OCI-LY7 (cell line): ENCODE measurements around the gene C10orf62. TPM values are rescaled to one million over a fixed set of nuclear protein-coding genes. Genes with fewer than 3 reads are reported as not detected.

Source experiments
- BruUV-seq: library from RNA; stranded (reverse); fragments of 400-500 nt; replicated peaks from 2 replicates; lab custom pipeline; 2021; lab: Mats Ljungman, UMichigan
- CTCF ChIA-PET: fragments of 300-600 bp; sonication (Branson Sonifier 250); formaldehyde crosslinking; loops from one replicate; lab custom pipeline; 2022; ENCODE audit warnings: antibody characterized with exemption; ENCODE audit not compliant: unreplicated experiment; lab: Charles Lee
- POLR2A ChIA-PET: fragments of 300-600 bp; sonication (Branson Sonifier 250); formaldehyde crosslinking; loops from one replicate; lab custom pipeline; 2022; ENCODE audit warnings: antibody characterized with exemption; lab: Charles Lee
- DNase-seq: peaks from one replicate; pipeline ENCODE4 v3.0.0-alpha.2; 2015; ENCODE audit warnings: low spot score
- H2AFZ ChIP-seq: fragments of 200-600 bp; sonication (generic), shearing (Covaris generic); 2 replicates; pipeline ENCODE4 v1.6.1; 2014; ENCODE audit warnings: mild to moderate bottlenecking, antibody characterized with exemption, low read length, moderate library complexity
- H3K27ac ChIP-seq: fragments of 200-600 bp; sonication (generic); 2 replicates; pipeline ENCODE4 v1.5.1; 2014; ENCODE audit warnings: mixed run types, low read depth, mild to moderate bottlenecking, moderate library complexity, low read length, inconsistent platforms; ENCODE audit not compliant: poor library complexity, severe bottlenecking
- H3K36me3 ChIP-seq: fragments of 200-600 bp; sonication (generic); 2 replicates; pipeline ENCODE4 v1.6.1; 2014; ENCODE audit warnings: mild to moderate bottlenecking, antibody characterized with exemption, low read length, moderate library complexity, mixed read lengths; ENCODE audit not compliant: insufficient read depth
- H3K4me1 ChIP-seq: fragments of 200-600 bp; sonication (generic); 2 replicates; pipeline ENCODE4 v1.5.1; 2014; ENCODE audit warnings: mild to moderate bottlenecking, low read length; ENCODE audit not compliant: insufficient read depth, poor library complexity, severe bottlenecking
- H3K4me2 ChIP-seq: fragments of 200-600 bp; sonication (generic); 2 replicates; pipeline ENCODE4 v1.6.1; 2014; ENCODE audit warnings: mild to moderate bottlenecking, low read length
- H3K4me3 ChIP-seq: fragments of 200-600 bp; sonication (generic); 2 replicates; pipeline ENCODE4 v1.5.1; 2014; ENCODE audit warnings: mild to moderate bottlenecking, low read depth, low read length; ENCODE audit not compliant: poor library complexity, severe bottlenecking
- H3K79me2 ChIP-seq: fragments of 200-600 bp; sonication (generic); 2 replicates; pipeline ENCODE4 v1.6.1; 2016; ENCODE audit warnings: low read depth, mild to moderate bottlenecking, low read length, moderate library complexity, mixed read lengths; ENCODE audit not compliant: insufficient read depth
- H3K9me2 ChIP-seq: fragments of 200-600 bp; sonication (generic); 2 replicates; pipeline ENCODE4 v1.6.1; 2016; ENCODE audit warnings: mild to moderate bottlenecking, low read length, mixed read lengths; ENCODE audit not compliant: insufficient read depth
- H3K9me3 ChIP-seq: fragments of 200-600 bp; sonication (generic); 2 replicates; pipeline ENCODE4 v1.6.1; 2014; ENCODE audit warnings: mild to moderate bottlenecking, mixed run types, low read length, mixed read lengths
- H4K20me1 ChIP-seq: fragments of 200-600 bp; sonication (generic); 2 replicates; pipeline ENCODE4 v1.6.1; 2014; ENCODE audit warnings: mild to moderate bottlenecking, antibody characterized with exemption, low read length, moderate library complexity, mixed read lengths; ENCODE audit not compliant: insufficient read depth
- CTCF ChIP-seq: fragments of 200-600 bp; sonication (generic); conservative IDR thresholded peaks from 2 replicates; pipeline ENCODE4 v1.5.1; 2014; ENCODE audit warnings: mild to moderate bottlenecking, antibody characterized with exemption, low read length, moderate library complexity, mixed read lengths
- EZH2phosphoT487 ChIP-seq: fragments of 200-600 bp; sonication (generic); IDR thresholded peaks from 2 replicates; pipeline ENCODE4 v1.6.1; 2018; ENCODE audit warnings: low read depth, borderline replicate concordance, mild to moderate bottlenecking, mixed run types, antibody characterized with exemption, low read length, moderate library complexity, mixed read lengths
- intact Hi-C: fragments of 100-400 bp; cut with micrococcal nuclease; formaldehyde crosslinking; loops from one replicate; pipeline ENCODE4 v1.10.0; 2022; ENCODE audit not compliant: unreplicated experiment
- total RNA-seq, 2 experiments: library from RNA; depleted of rRNA in 1 of 2; stranded (reverse); fragments of >200 nt in 1 of 2; shearing (Covaris generic) in 1 of 2; gene quantifications; 2 replicates each; pipeline ENCODE4 v1.2.3, GENCODE V29; 2014 to 2022

The C10orf62 gene
- total RNA-seq, 2 experiments from 2014 or later: not detected

GRCh38 chr10:97542169-97543024, 47.1 kb upstream of the C10orf62 start:
- no peaks in the 10 kb centered on the region for H3K36me3 ChIP-seq
- no peak for DNase-seq
- no peaks in the 10 kb centered on the region for H3K4me1 ChIP-seq
- H3K4me3 ChIP-seq: no peak overlapping the region
- H4K20me1 ChIP-seq: no peaks in the 10 kb centered on the region
- H3K27ac ChIP-seq: no peak overlapping the region
- no TSS peak for BruUV-seq
- no peak overlapping the region for H2AFZ ChIP-seq
- no peaks in the 10 kb centered on the region for H3K79me2 ChIP-seq
- CTCF ChIA-PET: no interaction called here
- POLR2A ChIA-PET: no interaction called here
- no peak overlapping the region for H3K4me2 ChIP-seq
- H3K9me3 ChIP-seq: no peaks in the 10 kb centered on the region
- TF ChIP-seq CTCF (no peak), EZH2phosphoT487 (no peak)
- intact Hi-C loops: no loop called here
- no peaks in the 10 kb centered on the region for H3K9me2 ChIP-seq

- TF ChIP-seq EZH2phosphoT487 (no peak), CTCF (no peak)
- intact Hi-C loops: no loop called here
- Histone ChIP-seq H3K9me3 (no peaks in the 10 kb centered on the region), H4K20me1 (no peaks in the 10 kb centered on the region), H3K4me2 (no peak overlapping the region), H3K36me3 (no peaks in the 10 kb centered on the region), H3K9me2 (no peaks in the 10 kb centered on the region), H3K4me3 (no peak overlapping the region), H3K27ac (no peak overlapping the region), H2AFZ (no peak overlapping the region), H3K79me2 (no peaks in the 10 kb centered on the region), H3K4me1 (no peaks in the 10 kb centered on the region)
- no peak for DNase-seq
- CTCF ChIA-PET: no interaction called here
- POLR2A ChIA-PET: no interaction called here
- BruUV-seq: no TSS peak
These were observed 46.4 kb upstream of the C10orf62 start for GRCh38 chr10:97543025-97543546.
